ENCODE measurements around the gene GPD2.

DNA sequence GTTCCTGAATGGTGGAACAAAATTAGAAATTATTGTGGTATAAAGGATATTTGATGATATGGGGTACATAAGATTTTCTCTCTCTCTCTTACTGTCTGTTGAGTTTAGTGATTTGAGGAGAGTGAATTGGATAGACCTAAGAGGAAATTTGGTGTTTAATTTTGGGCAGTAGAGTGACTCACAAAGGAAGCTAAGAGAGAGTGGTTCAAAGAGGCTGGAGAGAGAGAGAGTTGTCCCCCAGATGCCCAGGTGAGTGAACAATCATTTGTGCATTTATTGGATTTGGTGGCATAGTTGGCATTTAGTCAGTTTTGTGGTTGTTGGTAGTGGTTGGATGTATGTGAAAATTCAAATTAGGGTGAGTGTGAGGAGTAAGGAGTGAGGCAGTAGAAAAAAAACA lies 56.8 kb downstream of the GPD2 start:
- TF ChIP-seq, protein P1, sequence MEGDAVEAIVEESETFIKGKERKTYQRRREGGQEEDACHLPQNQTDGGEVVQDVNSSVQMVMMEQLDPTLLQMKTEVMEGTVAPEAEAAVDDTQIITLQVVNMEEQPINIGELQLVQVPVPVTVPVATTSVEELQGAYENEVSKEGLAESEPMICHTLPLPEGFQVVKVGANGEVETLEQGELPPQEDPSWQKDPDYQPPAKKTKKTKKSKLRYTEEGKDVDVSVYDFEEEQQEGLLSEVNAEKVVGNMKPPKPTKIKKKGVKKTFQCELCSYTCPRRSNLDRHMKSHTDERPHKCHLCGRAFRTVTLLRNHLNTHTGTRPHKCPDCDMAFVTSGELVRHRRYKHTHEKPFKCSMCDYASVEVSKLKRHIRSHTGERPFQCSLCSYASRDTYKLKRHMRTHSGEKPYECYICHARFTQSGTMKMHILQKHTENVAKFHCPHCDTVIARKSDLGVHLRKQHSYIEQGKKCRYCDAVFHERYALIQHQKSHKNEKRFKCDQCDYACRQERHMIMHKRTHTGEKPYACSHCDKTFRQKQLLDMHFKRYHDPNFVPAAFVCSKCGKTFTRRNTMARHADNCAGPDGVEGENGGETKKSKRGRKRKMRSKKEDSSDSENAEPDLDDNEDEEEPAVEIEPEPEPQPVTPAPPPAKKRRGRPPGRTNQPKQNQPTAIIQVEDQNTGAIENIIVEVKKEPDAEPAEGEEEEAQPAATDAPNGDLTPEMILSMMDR (IDR thresholded peaks at IDR 0.05), result no peak
- no peak for TF ChIP-seq POLR2A (IDR thresholded peaks at IDR 0.05)

Data from heart left ventricle (tissue), 13 donors.